Measurements from ENCODE around the gene IL1RAPL2.

The IL1RAPL2 gene

DNA sequence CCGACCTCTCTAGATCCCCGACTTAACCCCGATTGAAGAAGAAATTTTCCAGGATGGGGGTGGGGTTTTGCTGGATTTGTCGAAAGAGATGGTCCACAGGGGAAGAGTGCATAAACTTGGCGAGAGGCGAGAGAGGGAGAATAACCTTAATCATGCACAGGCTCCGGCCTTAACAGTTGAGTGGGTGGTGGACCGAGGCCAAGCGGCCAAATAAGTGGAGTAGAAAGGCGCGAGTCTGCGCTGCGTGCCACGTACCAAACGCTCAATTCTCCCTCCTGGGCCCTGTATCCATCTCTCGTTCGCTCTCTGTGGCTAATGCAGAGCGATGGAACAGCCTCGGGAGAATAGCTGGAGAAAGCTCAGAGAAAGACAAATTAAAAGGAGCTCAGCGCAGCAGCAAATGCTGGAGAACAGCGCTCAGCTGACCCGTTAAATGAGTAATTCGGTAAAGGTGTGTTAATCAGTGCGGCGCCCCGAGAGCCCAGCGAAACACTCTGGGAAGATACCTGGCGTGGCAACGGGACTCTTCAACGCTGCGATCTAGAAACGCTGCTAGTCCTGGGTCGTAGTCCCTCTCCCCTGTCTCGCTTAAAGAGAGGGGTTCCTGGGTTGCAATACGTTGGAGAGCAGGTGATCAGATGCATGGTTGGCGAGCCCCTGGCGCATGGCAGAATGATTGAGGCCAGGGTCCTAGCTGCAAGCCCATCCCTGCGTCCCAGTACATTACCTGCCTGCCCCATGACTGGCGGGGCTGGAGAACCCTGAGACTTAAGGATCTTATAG is 887 bp upstream of the IL1RAPL2 start:
- TF ChIP-seq TCF4 (CRISPR knock-in tag; IDR thresholded peaks at IDR 0.05; ENCODE audit: borderline replicate concordance) (no peak), CSDC2 (CRISPR knock-in tag; IDR thresholded peaks at IDR 0.05) (no peak)
- no peak for ATAC-seq

DNA sequence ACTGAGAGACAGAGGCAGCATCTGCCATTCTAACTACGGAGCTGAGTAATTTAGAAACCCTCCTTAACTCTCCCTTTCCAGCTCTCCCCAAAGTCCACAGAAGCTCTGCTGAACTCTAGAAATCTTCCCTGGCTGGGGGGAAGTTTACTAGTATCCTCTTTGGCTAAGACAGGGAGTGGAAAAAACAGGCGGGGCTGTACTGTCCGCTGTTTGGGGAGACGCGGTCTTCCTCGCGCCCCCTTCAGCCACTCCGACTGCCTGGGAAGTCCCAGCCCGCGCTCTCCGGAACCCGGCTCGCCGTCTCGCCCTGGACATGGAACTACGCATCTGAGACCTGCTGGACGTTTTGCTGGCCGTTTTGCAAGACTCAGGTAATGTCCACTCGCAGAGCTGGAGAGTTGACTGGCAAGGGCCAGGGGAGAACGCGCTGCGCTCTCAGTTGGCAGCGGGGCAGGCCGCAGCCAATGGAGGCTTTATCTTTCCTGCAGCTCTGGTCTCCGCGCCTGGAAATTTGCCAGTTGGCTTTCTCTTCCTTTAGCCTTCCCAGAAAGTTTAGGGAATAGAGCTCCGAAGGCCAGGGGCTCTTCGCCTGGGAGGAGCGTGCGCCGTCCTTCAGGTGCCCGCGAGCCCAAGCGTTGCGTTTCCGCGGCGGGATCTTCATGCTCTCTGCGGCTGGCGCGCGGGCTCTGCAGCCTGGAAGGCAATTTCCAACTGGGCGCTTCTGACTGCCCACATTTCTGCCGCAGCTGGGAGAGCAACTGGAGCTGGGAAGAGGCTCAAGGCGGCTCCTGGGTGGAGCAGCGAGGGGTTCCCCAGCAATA is 892 bp downstream of the IL1RAPL2 start:
- no peak for ATAC-seq
- TF ChIP-seq GLIS3 (CRISPR knock-in tag; IDR thresholded peaks at IDR 0.05): no peak
- TF ChIP-seq OSR1 (CRISPR knock-in tag; IDR thresholded peaks at IDR 0.05): no peak
- TF ChIP-seq TCF4 (CRISPR knock-in tag; IDR thresholded peaks at IDR 0.05; ENCODE audit: borderline replicate concordance): no peak
- TF ChIP-seq, protein P1, sequence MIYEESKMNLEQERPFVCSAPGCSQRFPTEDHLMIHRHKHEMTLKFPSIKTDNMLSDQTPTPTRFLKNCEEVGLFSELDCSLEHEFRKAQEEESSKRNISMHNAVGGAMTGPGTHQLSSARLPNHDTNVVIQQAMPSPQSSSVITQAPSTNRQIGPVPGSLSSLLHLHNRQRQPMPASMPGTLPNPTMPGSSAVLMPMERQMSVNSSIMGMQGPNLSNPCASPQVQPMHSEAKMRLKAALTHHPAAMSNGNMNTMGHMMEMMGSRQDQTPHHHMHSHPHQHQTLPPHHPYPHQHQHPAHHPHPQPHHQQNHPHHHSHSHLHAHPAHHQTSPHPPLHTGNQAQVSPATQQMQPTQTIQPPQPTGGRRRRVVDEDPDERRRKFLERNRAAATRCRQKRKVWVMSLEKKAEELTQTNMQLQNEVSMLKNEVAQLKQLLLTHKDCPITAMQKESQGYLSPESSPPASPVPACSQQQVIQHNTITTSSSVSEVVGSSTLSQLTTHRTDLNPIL (CRISPR knock-in tag; IDR thresholded peaks at IDR 0.05; ENCODE audit: low read depth): no peak
- TF ChIP-seq, protein P2, sequence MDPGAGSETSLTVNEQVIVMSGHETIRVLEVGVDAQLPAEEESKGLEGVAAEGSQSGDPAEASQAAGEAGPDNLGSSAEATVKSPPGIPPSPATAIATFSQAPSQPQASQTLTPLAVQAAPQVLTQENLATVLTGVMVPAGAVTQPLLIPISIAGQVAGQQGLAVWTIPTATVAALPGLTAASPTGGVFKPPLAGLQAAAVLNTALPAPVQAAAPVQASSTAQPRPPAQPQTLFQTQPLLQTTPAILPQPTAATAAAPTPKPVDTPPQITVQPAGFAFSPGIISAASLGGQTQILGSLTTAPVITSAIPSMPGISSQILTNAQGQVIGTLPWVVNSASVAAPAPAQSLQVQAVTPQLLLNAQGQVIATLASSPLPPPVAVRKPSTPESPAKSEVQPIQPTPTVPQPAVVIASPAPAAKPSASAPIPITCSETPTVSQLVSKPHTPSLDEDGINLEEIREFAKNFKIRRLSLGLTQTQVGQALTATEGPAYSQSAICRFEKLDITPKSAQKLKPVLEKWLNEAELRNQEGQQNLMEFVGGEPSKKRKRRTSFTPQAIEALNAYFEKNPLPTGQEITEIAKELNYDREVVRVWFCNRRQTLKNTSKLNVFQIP (CRISPR knock-in tag; IDR thresholded peaks at IDR 0.05; ENCODE audit: borderline replicate concordance, low read depth): no peak
- TF ChIP-seq ZFP3 (CRISPR knock-in tag; IDR thresholded peaks at IDR 0.05): no peak
- no peak for TF ChIP-seq ZNF565 (CRISPR knock-in tag; conservative IDR thresholded peaks at IDR 0.05; ENCODE audit: low read depth)
- no peak for TF ChIP-seq ZNF70 (CRISPR knock-in tag; IDR thresholded peaks at IDR 0.05)
- TF ChIP-seq ESRRG (CRISPR knock-in tag; IDR thresholded peaks at IDR 0.05): no peak
- TF ChIP-seq, protein P3, sequence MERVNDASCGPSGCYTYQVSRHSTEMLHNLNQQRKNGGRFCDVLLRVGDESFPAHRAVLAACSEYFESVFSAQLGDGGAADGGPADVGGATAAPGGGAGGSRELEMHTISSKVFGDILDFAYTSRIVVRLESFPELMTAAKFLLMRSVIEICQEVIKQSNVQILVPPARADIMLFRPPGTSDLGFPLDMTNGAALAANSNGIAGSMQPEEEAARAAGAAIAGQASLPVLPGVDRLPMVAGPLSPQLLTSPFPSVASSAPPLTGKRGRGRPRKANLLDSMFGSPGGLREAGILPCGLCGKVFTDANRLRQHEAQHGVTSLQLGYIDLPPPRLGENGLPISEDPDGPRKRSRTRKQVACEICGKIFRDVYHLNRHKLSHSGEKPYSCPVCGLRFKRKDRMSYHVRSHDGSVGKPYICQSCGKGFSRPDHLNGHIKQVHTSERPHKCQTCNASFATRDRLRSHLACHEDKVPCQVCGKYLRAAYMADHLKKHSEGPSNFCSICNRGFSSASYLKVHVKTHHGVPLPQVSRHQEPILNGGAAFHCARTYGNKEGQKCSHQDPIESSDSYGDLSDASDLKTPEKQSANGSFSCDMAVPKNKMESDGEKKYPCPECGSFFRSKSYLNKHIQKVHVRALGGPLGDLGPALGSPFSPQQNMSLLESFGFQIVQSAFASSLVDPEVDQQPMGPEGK (CRISPR knock-in tag; IDR thresholded peaks at IDR 0.05; ENCODE audit: borderline replicate concordance): no peak
- TF ChIP-seq CSDC2 (CRISPR knock-in tag; IDR thresholded peaks at IDR 0.05): no peak
- TF ChIP-seq ZNF8 (CRISPR knock-in tag; IDR thresholded peaks at IDR 0.05): no peak
- TF ChIP-seq PPARA (CRISPR knock-in tag; IDR thresholded peaks at IDR 0.05; ENCODE audit: borderline replicate concordance): no peak
- TF ChIP-seq TOX (CRISPR knock-in tag; IDR thresholded peaks at IDR 0.05; ENCODE audit: borderline replicate concordance): no peak
- no peak for TF ChIP-seq SNAI2 (CRISPR knock-in tag; IDR thresholded peaks at IDR 0.05)
- TF ChIP-seq ISL1 (CRISPR knock-in tag; IDR thresholded peaks at IDR 0.05): no peak
- TF ChIP-seq BACH2 (CRISPR knock-in tag; IDR thresholded peaks at IDR 0.05; ENCODE audit: borderline replicate concordance): no peak
- TF ChIP-seq, protein P4, sequence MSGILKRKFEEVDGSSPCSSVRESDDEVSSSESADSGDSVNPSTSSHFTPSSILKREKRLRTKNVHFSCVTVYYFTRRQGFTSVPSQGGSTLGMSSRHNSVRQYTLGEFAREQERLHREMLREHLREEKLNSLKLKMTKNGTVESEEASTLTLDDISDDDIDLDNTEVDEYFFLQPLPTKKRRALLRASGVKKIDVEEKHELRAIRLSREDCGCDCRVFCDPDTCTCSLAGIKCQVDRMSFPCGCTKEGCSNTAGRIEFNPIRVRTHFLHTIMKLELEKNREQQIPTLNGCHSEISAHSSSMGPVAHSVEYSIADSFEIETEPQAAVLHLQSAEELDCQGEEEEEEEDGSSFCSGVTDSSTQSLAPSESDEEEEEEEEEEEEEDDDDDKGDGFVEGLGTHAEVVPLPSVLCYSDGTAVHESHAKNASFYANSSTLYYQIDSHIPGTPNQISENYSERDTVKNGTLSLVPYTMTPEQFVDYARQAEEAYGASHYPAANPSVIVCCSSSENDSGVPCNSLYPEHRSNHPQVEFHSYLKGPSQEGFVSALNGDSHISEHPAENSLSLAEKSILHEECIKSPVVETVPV (CRISPR knock-in tag; IDR thresholded peaks at IDR 0.05): no peak

DNA sequence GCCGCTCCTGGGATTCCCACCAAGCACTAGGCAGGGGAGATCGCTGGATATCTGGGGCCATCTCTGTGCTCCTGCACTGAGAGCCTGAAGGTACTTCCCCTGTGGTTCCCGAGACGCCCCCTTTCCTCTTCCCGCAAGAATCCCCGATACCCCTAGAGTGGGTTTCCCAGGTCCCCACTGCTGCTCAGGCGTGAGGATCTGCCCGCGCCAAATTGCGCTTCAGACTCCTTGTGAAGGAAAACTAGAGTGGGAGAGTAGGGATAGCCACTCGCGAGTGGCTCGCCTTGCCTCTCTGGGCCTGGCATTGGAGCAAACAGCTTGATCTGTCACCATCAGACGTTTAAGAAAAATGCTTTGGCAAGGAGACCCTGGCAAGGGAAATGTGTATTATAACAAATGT is 1.5 kb downstream of the IL1RAPL2 start:
- no peak for ATAC-seq
- no peak for TF ChIP-seq ARNTL (CRISPR knock-in tag; IDR thresholded peaks at IDR 0.05; ENCODE audit: borderline replicate concordance, low read depth)
- TF ChIP-seq GLIS3 (CRISPR knock-in tag; IDR thresholded peaks at IDR 0.05): no peak
- no peak for TF ChIP-seq CSDC2 (CRISPR knock-in tag; IDR thresholded peaks at IDR 0.05)
- TF ChIP-seq, protein P4 (CRISPR knock-in tag; IDR thresholded peaks at IDR 0.05): no peak
- no peak for TF ChIP-seq SNAI2 (CRISPR knock-in tag; IDR thresholded peaks at IDR 0.05)
- no peak for TF ChIP-seq ZNF70 (CRISPR knock-in tag; IDR thresholded peaks at IDR 0.05)
- no peak for TF ChIP-seq BACH2 (CRISPR knock-in tag; IDR thresholded peaks at IDR 0.05; ENCODE audit: borderline replicate concordance)
- TF ChIP-seq, protein P2 (CRISPR knock-in tag; IDR thresholded peaks at IDR 0.05; ENCODE audit: borderline replicate concordance, low read depth): no peak
- TF ChIP-seq RARB (CRISPR knock-in tag; IDR thresholded peaks at IDR 0.05): no peak
- no peak for TF ChIP-seq ZFP30 (CRISPR knock-in tag; IDR thresholded peaks at IDR 0.05)
